Midbrain (tissue), 1 donor: ENCODE measurements around the gene ADGRB3.

Experiments
- DNase-seq: peaks from one replicate; lab custom pipeline; 2025; lab: John Stamatoyannopoulos, UW

Gene ADGRB3

GRCh38 chr6:68634726-68635411 lies at the start of gene ADGRB3:
TSS of gene ADGRB3 (plus strand) at chr6:68635282. CDS start at chr6:68638676, 3,394 bp downstream.
- peak; percentile 93 for DNase-seq

GRCh38 chr6:68593558-68593957 lies 41.5 kb upstream of the ADGRB3 start:
- DNase-seq: no peak

- no peak for DNase-seq
Measured at GRCh38 chr6:68597642-68598041, 37.4 kb upstream of the ADGRB3 start.

GRCh38 chr6:68615938-68616337 lies 19.1 kb upstream of the ADGRB3 start:
- DNase-seq: no peak

GRCh38 chr6:68625998-68626397 lies 9.1 kb upstream of the ADGRB3 start:
- no peak for DNase-seq

- DNase-seq: no peak
Measured at GRCh38 chr6:68628161-68628560, 6.9 kb upstream of the ADGRB3 start.

GRCh38 chr6:68632734-68633133 lies 2.3 kb upstream of the ADGRB3 start:
- DNase-seq: no peak

GRCh38 chr6:68633281-68633971 lies 1.7 kb upstream of the ADGRB3 start:
- DNase-seq: no peak

GRCh38 chr6:68633972-68634725 lies 933 bp upstream of the ADGRB3 start:
- DNase-seq: no peak

- DNase-seq: no peak
Measured at GRCh38 chr6:68635412-68635705, 277 bp downstream of the ADGRB3 start.

GRCh38 chr6:68635706-68636513 lies 828 bp downstream of the ADGRB3 start:
- no peak for DNase-seq

- no peak for DNase-seq
Measured at GRCh38 chr6:68636666-68637065, 1.6 kb downstream of the ADGRB3 start.

- DNase-seq: no peak
Measured at GRCh38 chr6:68637071-68637470, 2.0 kb downstream of the ADGRB3 start.

GRCh38 chr6:68637782-68638181 lies 2.7 kb downstream of the ADGRB3 start:
- DNase-seq: no peak

GRCh38 chr6:68638230-68638900 lies 3.3 kb downstream of the ADGRB3 start:
- no peak for DNase-seq

GRCh38 chr6:68639211-68639610 lies 4.1 kb downstream of the ADGRB3 start:
- no peak for DNase-seq

- no peak for DNase-seq
Measured at GRCh38 chr6:68639826-68640490, 4.9 kb downstream of the ADGRB3 start.

- no peak for DNase-seq
Measured at GRCh38 chr6:68640491-68640835, 5.4 kb downstream of the ADGRB3 start.

GRCh38 chr6:68641172-68641571 lies 6.1 kb downstream of the ADGRB3 start:
- DNase-seq: no peak

GRCh38 chr6:68642081-68642480 lies 7.0 kb downstream of the ADGRB3 start:
- no peak for DNase-seq

GRCh38 chr6:68642977-68643376 lies 7.9 kb downstream of the ADGRB3 start:
- no peak for DNase-seq
